GM18873 (cell line): ENCODE results near the gene GPC5.
"Not testable (repeated sequence)": the region's sequence is repeated elsewhere in the genome, so short reads cannot be mapped to it uniquely, and the experiment has no call there.

Experiments used
- ATAC-seq: cut with Tn5 transposase; IDR thresholded peaks from one replicate; pipeline ENCODE4 v1.9.1; 2021; ENCODE audit warnings: mild to moderate bottlenecking, moderate library complexity, moderate number of reproducible peaks; ENCODE audit not compliant: unreplicated experiment, low FRiP score

Gene GPC5

GRCh38 chr13:91639330-91639729 is 240.9 kb downstream of the GPC5 start:
- ATAC-seq: no peak

- no peak for ATAC-seq
Observed at GRCh38 chr13:91643394-91643793, 245.0 kb downstream of the GPC5 start.

- no peak for ATAC-seq
Observed at GRCh38 chr13:91644806-91645205, 246.4 kb downstream of the GPC5 start.

GRCh38 chr13:91647361-91647990 is 249.1 kb downstream of the GPC5 start:
- ATAC-seq: no peak

- ATAC-seq: no peak
Observed at GRCh38 chr13:91648012-91648411, 249.6 kb downstream of the GPC5 start.

- ATAC-seq: no peak
Observed at GRCh38 chr13:91649456-91649855, 251.0 kb downstream of the GPC5 start.

GRCh38 chr13:91652404-91653301 is 254.2 kb downstream of the GPC5 start:
- ATAC-seq: no peak

GRCh38 chr13:91655731-91656130 is 257.3 kb downstream of the GPC5 start:
- ATAC-seq: no peak

- ATAC-seq: no peak
Observed at GRCh38 chr13:91657283-91657682, 258.9 kb downstream of the GPC5 start.

- no peak for ATAC-seq
Observed at GRCh38 chr13:91659256-91660075, 261.0 kb downstream of the GPC5 start.

- no peak for ATAC-seq
Observed at GRCh38 chr13:91660076-91660415, 261.6 kb downstream of the GPC5 start.

GRCh38 chr13:91661692-91662490 is 263.5 kb downstream of the GPC5 start:
- no peak for ATAC-seq

GRCh38 chr13:91664039-91664438 is 265.6 kb downstream of the GPC5 start:
- ATAC-seq: no peak

- ATAC-seq: no peak
Observed at GRCh38 chr13:91667486-91667885, 269.1 kb downstream of the GPC5 start.

GRCh38 chr13:91668866-91669495 is 270.6 kb downstream of the GPC5 start:
- no peak for ATAC-seq

- ATAC-seq: not testable (repeated sequence)
Observed at GRCh38 chr13:91674347-91674746, 275.9 kb downstream of the GPC5 start.

GRCh38 chr13:91684746-91685145 is 286.3 kb downstream of the GPC5 start:
- ATAC-seq: no peak

GRCh38 chr13:91690944-91691343 is 292.5 kb downstream of the GPC5 start:
- no peak for ATAC-seq

- no peak for ATAC-seq
Observed at GRCh38 chr13:91693466-91693865, 295.0 kb downstream of the GPC5 start.

- ATAC-seq: no peak
Observed at GRCh38 chr13:91698308-91698707, 299.9 kb downstream of the GPC5 start.
